Stomach (tissue), 9 donors: ENCODE measurements around the gene ZNF532. TPM values are rescaled to one million over a fixed set of nuclear protein-coding genes. Genes with fewer than 3 reads are reported as not detected.

Source experiments
- DNase-seq, 2 donors: peaks; one replicate each; pipeline versions ENCODE4 v3.0.0 to v3.0.0-alpha.2; 2013 to 2019
- H3K27ac ChIP-seq, 5 donors: fragments of 200-600 bp in 4 of 5; sonication (generic) in 4 of 5; one replicate each; pipeline ENCODE4 v1.5.1; 2013 to 2019; ENCODE audit warnings: mild to moderate bottlenecking in 1 of 5, moderate library complexity in 1 of 5
- H3K27me3 ChIP-seq, 3 donors: fragments of 200-600 bp; sonication (generic); one replicate each; pipeline ENCODE4 v1.5.1; 2017 to 2019; ENCODE audit warnings: mixed run types in 1 of 3
- H3K36me3 ChIP-seq, 4 donors: fragments of 200-600 bp; sonication (generic); 1 replicate in 3 of 4; 2 replicates in 1 of 4; pipeline ENCODE4 v1.5.1; 2016 to 2019
- H3K4me1 ChIP-seq, 4 donors: fragments of 200-600 bp; sonication (generic); one replicate each; pipeline ENCODE4 v1.5.1; 2016 to 2019
- H3K4me3 ChIP-seq, 4 donors: fragments of 200-600 bp; sonication (generic) in 3 of 4; one replicate each; pipeline ENCODE4 v1.5.1; 2016 to 2019; ENCODE audit warnings: mild to moderate bottlenecking in 1 of 4
- H3K9me3 ChIP-seq, 4 donors: fragments of 200-600 bp; sonication (generic); one replicate each; pipeline ENCODE4 v1.5.1; 2016 to 2019
- EP300 ChIP-seq: sonication (generic); formaldehyde crosslinking; IDR thresholded peaks from one replicate; pipeline ENCODE4 v1.6.1; 2017; ENCODE audit warnings: antibody characterized with exemption
- POLR2A ChIP-seq, 4 donors: fragments of 450-650 bp; IDR thresholded peaks; one replicate each; pipeline ENCODE4 v1.6.1; 2016; ENCODE audit warnings: antibody characterized with exemption in 4 of 4, control low read depth in 2 of 4, mild to moderate bottlenecking in 1 of 4, moderate library complexity in 1 of 4
- POLR2AphosphoS5 ChIP-seq, 3 donors: sonication (generic); formaldehyde crosslinking; IDR thresholded peaks; one replicate each; pipeline ENCODE4 v1.6.1; 2016; ENCODE audit warnings: antibody characterized with exemption in 3 of 3
- WGBS, 5 donors: extraction: QIAGEN DNeasy Blood & Tissue Kit in 3 of 5; methylation state at CpG; one replicate each; pipeline versions ENCODE4 v1.1.5 to v1.1.7; 2013 to 2018; 5-methylcytosine and 5-hydroxymethylcytosine counted together
- intact Hi-C: fragments of 100-400 bp; cut with DNase I; formaldehyde crosslinking; loops from one replicate; pipeline ENCODE4 v1.15.1; 2023; ENCODE audit warnings: low total_unique reads
- polyA plus RNA-seq, 3 donors: library from polyadenylated mRNA; stranded (reverse); fragments of 200-250 nt; gene quantifications; one replicate each; pipeline ENCODE4 v1.2.3, GENCODE V29; 2013
- total RNA-seq, 5 donors: library from RNA; depleted of rRNA; stranded (reverse); fragments of >200 nt; gene quantifications; one replicate each; pipeline versions ENCODE4 v1.1.0 to v1.2.3, GENCODE V29; 2014 to 2016
- TF ChIP-seq, protein P1 (sequence below), 7 experiments: fragments of 450-650 bp in 4 of 7; fragments of 200-600 bp in 3 of 7; sonication (generic) in 3 of 7; IDR thresholded peaks; one replicate each; pipeline ENCODE4 v1.5.1; 2016 to 2019; ENCODE audit warnings: antibody characterized with exemption in 7 of 7, control low read depth in 2 of 7, mild to moderate bottlenecking in 1 of 7
- donor health status: healthy with polysubstance abuse.
- donor health status: Bipolar disorder and iron deficiency.
- donor health status: healthy.

ZNF532 gene
- total and polyA plus RNA-seq, 8 donors, result 2.9 to 53.7 (median 18.4) TPM

DNA sequence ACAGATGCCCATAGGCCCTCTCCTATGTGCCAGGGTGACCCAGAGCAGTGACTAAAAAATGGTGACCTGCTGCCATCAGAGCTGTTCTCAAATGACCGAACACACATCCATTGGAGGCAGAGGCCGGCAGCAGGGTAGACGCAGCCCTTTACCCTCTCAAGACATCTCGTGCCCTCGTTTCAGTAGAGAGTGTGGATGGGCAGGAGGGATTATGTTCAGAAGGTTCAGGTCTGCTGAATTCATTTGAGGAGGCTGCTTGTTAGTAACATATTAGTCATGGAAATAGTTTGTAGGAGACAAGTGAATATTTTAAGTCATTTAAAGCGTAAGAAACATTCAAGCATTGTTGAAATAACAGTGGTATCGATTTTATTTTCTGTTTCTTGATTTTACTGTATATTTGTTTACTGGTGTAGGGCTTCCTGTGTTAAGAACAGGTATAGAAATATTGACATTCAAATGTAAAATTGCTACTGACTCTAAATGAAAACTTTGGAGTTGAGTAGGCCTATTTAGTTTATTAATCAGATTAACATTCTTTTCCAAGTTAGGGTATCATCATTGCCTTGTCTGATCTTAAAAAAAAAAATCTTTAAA, 82.6 kb downstream of the ZNF532 start:
- peak overlapping the region in 1 of 5 donors; percentile 56 for H3K27ac ChIP-seq
- 82 to 94% (median 85%) methylated on average over 7 of the region's 7 CpGs for WGBS, 5 donors
- intact Hi-C loops, result no loop called here

DNA sequence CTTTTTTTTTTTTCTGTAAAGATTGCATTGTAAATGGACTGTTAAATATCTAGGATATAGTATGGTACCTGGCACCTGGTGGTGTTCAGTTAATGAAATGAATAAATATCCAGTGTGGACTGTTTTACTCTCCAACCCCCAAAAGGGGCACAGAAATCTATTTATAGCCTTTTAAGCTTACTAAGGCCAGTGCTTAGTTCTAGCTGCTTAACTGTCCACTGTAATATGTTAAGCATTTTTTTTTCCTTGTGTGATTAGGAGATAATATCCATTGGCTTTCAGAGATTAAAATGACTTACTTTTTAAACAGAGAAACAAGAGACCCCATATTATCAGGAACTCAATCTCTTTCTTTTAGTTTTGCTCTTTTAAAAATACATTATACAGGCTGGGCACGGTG, 84.4 kb downstream of the ZNF532 start:
- H3K9me3 ChIP-seq, result no peaks in the 10 kb centered on the region
- WGBS, 5 donors, result 52 to 88% (median 73%) methylated on average over 1 of the region's 1 CpG
- intact Hi-C loops, result no loop called here
- no peak overlapping the region for H3K4me3 ChIP-seq
- no peak overlapping the region for H3K27ac ChIP-seq
- peaks cover 0 to 50% (median 28%) of the 10 kb centered on the region in 4 donors for H3K36me3 ChIP-seq
- peaks cover 0 to 32% (median 12%) of the 10 kb centered on the region in 4 donors for H3K4me1 ChIP-seq
- no peak for DNase-seq
- TF ChIP-seq EP300 (no peak), POLR2AphosphoS5 (IDR thresholded peaks at IDR 0.05) (no peak), POLR2A (IDR thresholded peaks at IDR 0.05) (no peak)
- TF ChIP-seq, protein P1, sequence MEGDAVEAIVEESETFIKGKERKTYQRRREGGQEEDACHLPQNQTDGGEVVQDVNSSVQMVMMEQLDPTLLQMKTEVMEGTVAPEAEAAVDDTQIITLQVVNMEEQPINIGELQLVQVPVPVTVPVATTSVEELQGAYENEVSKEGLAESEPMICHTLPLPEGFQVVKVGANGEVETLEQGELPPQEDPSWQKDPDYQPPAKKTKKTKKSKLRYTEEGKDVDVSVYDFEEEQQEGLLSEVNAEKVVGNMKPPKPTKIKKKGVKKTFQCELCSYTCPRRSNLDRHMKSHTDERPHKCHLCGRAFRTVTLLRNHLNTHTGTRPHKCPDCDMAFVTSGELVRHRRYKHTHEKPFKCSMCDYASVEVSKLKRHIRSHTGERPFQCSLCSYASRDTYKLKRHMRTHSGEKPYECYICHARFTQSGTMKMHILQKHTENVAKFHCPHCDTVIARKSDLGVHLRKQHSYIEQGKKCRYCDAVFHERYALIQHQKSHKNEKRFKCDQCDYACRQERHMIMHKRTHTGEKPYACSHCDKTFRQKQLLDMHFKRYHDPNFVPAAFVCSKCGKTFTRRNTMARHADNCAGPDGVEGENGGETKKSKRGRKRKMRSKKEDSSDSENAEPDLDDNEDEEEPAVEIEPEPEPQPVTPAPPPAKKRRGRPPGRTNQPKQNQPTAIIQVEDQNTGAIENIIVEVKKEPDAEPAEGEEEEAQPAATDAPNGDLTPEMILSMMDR (IDR thresholded peaks at IDR 0.05), result no peak
- H3K27me3 ChIP-seq, result no peaks in the 10 kb centered on the region

More for the DNA sequence above, 82.6 kb downstream of the ZNF532 start:
- no peaks in the 10 kb centered on the region for H3K27me3 ChIP-seq
- H3K9me3 ChIP-seq, result no peaks in the 10 kb centered on the region
- no peak overlapping the region for H3K4me3 ChIP-seq
- TF ChIP-seq EP300 (no peak), POLR2A (IDR thresholded peaks at IDR 0.05) (no peak), POLR2AphosphoS5 (IDR thresholded peaks at IDR 0.05) (no peak)
- TF ChIP-seq, protein P1 (IDR thresholded peaks at IDR 0.05), result no peak
- no peak for DNase-seq
- H3K36me3 ChIP-seq, result peaks cover 0 to 44% (median 25%) of the 10 kb centered on the region in 4 donors
- peaks cover 0 to 28% (median 10%) of the 10 kb centered on the region in 4 donors for H3K4me1 ChIP-seq

DNA sequence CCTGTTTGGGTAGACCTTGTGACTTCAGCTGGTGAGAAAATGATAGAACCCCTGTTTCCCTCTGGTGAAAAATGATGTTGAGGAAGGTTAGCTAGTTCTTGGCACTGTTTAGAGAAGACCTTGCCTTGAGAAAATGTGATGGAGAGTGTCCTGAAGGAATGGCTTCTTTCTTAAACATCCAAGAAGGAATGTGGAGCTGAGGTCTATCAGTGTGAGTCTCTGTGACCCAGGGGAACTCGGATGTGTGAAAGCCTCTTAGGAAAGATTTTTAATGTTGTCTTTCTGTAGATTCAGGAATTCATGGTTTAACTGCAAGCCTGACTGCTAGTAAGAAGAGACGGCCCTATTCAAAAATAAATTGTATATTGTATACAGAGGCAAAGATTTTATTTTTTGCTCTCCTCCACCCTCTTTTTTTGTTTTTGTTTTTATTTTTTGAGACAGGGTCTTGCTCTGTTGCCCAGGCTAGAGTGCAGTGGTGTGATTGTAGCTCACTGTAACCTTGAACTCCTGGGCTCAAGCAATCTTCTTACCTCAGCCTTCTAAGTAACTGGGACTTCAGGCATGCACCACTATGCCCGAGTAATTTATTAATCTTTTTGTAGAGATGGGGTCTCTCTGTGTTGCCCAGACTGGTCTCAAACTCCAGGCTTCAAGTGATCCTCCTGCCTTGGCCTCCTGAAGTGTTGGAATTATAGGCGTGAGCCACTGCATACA, 87.5 kb downstream of the ZNF532 start:
- WGBS, 5 donors, result 78 to 90% (median 88%) methylated on average over 4 of the region's 4 CpGs
- Histone ChIP-seq H3K27ac (peak overlapping the region in 2 of 5 donors; percentile 17 to 23), H3K27me3 (no peaks in the 10 kb centered on the region), H3K4me3 (no peak overlapping the region), H3K9me3 (no peaks in the 10 kb centered on the region), H3K36me3 (peaks cover 0 to 45% (median 25%) of the 10 kb centered on the region in 4 donors), H3K4me1 (peaks cover 0 to 28% (median 14%) of the 10 kb centered on the region in 4 donors)
- TF ChIP-seq EP300 (no peak), POLR2A (IDR thresholded peaks at IDR 0.05) (no peak), POLR2AphosphoS5 (IDR thresholded peaks at IDR 0.05) (no peak)
- TF ChIP-seq, protein P1 (IDR thresholded peaks at IDR 0.05), result no peak
- DNase-seq, result no peak
- intact Hi-C loops, result no loop called here

DNA sequence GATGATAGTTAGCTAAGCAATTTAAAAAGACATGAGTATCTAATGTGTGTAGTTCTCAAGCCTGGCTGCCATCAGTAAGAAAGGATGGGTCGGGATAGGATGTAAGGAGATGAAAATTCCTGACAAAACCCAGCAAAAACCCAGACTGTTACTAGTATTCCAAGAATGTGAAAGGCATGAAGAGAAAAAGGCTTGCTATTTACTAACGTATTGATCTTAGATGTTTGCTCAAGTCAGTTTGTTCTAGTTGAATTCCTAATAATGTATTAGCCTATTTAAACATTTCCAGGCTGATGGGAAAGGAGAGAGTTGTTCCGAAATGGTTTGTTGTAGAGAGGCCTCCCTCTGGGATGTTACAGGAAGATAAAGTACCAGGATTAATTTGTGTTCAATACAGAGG, 88.2 kb downstream of the ZNF532 start:
- 24 to 57% (median 47%) methylated on average over 3 of the region's 3 CpGs for WGBS, 5 donors
- no peaks in the 10 kb centered on the region for H3K9me3 ChIP-seq
- intact Hi-C loops, result no loop called here
- H3K27ac ChIP-seq, result peak overlapping the region in 2 of 5 donors; percentile 17 to 21
- DNase-seq, result no peak
- H3K36me3 ChIP-seq, result peaks cover 0 to 44% (median 24%) of the 10 kb centered on the region in 4 donors
- TF ChIP-seq, protein P1 (IDR thresholded peaks at IDR 0.05), result no peak
- TF ChIP-seq EP300 (no peak), POLR2A (IDR thresholded peaks at IDR 0.05) (no peak), POLR2AphosphoS5 (IDR thresholded peaks at IDR 0.05) (no peak)
- H3K4me1 ChIP-seq, result peaks cover 0 to 28% (median 14%) of the 10 kb centered on the region in 4 donors
- no peaks in the 10 kb centered on the region for H3K27me3 ChIP-seq
- H3K4me3 ChIP-seq, result no peak overlapping the region
